CD14-positive monocyte (primary cell): ENCODE results near the gene LNPEP. TPM values are rescaled to one million over a fixed set of nuclear protein-coding genes. Genes with fewer than 3 reads are reported as not detected.

Experiments used
- DNase-seq, 3 donors: peaks; one replicate each; pipeline ENCODE4 v3.0.0-alpha.2; 2011 to 2022
- H2AFZ ChIP-seq: 2 replicates; pipeline ENCODE4 v1.6.0; 2012; ENCODE audit warnings: mild to moderate bottlenecking, low read depth, low read length, inconsistent platforms; ENCODE audit not compliant: insufficient read depth, poor library complexity, severe bottlenecking
- H3K27ac ChIP-seq, 2 donors: 1 replicate in 1 of 2; 2 replicates in 1 of 2; pipeline ENCODE4 v1.5.1; 2012 to 2013; ENCODE audit warnings: low read length in 2 of 2, control low read depth in 1 of 2, inconsistent platforms in 1 of 2, low read depth in 1 of 2, mild to moderate bottlenecking in 1 of 2
- H3K27me3 ChIP-seq, 2 donors: one replicate each; pipeline versions ENCODE4 v1.6.0 to v1.6.1; 2011 to 2013; ENCODE audit warnings: low read length in 2 of 2; ENCODE audit not compliant: control insufficient read depth in 2 of 2, insufficient read depth in 2 of 2
- H3K36me3 ChIP-seq, 2 donors: replicated peaks in 1 of 2; 1 replicate in 1 of 2; 2 replicates in 1 of 2; pipeline versions ENCODE4 v1.5.1 to v1.6.1; 2012 to 2013; ENCODE audit warnings: low read length in 2 of 2, control low read depth in 1 of 2, inconsistent platforms in 1 of 2, mild to moderate bottlenecking in 1 of 2; ENCODE audit not compliant: insufficient read depth in 2 of 2, control insufficient read depth in 1 of 2
- H3K4me1 ChIP-seq, 2 donors: 1 replicate in 1 of 2; 2 replicates in 1 of 2; pipeline versions ENCODE4 v1.5.1 to v1.6.1; 2012 to 2013; ENCODE audit warnings: low read length in 2 of 2, control low read depth in 1 of 2, inconsistent platforms in 1 of 2, mild to moderate bottlenecking in 1 of 2, moderate library complexity in 1 of 2; ENCODE audit not compliant: insufficient read depth in 2 of 2, control insufficient read depth in 1 of 2
- H3K4me2 ChIP-seq: replicated peaks from 2 replicates; pipeline ENCODE3; 2012; ENCODE audit warnings: low read length, moderate library complexity, mild to moderate bottlenecking; ENCODE audit not compliant: poor library complexity, severe bottlenecking; ENCODE audit errors: extremely low read depth
- H3K4me3 ChIP-seq, 3 experiments: fragments of 200-600 bp in 1 of 3; sonication (generic) in 1 of 3; replicated peaks in 1 of 3; 1 replicate in 2 of 3; 2 replicates in 1 of 3; pipeline ENCODE4 v1.5.1; 2011 to 2013; ENCODE audit warnings: low read length in 3 of 3, mild to moderate bottlenecking in 3 of 3, control low read depth in 2 of 3, low read depth in 2 of 3, inconsistent platforms in 1 of 3, moderate library complexity in 1 of 3
- H3K79me2 ChIP-seq: 2 replicates; pipeline ENCODE4 v1.6.0; 2012; ENCODE audit warnings: mild to moderate bottlenecking, control low read depth, inconsistent platforms, low read length, moderate library complexity; ENCODE audit not compliant: insufficient read depth
- H3K9ac ChIP-seq: 2 replicates; pipeline ENCODE4 v1.6.0; 2017; ENCODE audit warnings: low read length, mild to moderate bottlenecking; ENCODE audit not compliant: insufficient read depth, poor library complexity, severe bottlenecking
- H3K9me3 ChIP-seq, 2 donors: replicated peaks in 1 of 2; 1 replicate in 1 of 2; 2 replicates in 1 of 2; pipeline versions ENCODE4 v1.5.1 to v1.6.1; 2012 to 2013; ENCODE audit warnings: low read length in 2 of 2, control low read depth in 1 of 2; ENCODE audit not compliant: control insufficient read depth in 1 of 2, insufficient read depth in 1 of 2
- H4K20me1 ChIP-seq: 2 replicates; pipeline ENCODE4 v1.6.0; 2012; ENCODE audit warnings: mild to moderate bottlenecking, low read length, control low read depth, moderate library complexity; ENCODE audit not compliant: insufficient read depth
- H3K27ac Mint-ChIP-seq, 7 donors: one replicate each; pipeline ENCODE4 v1.8.0; 2020; ENCODE audit warnings: mild to moderate bottlenecking in 7 of 7, mixed read lengths in 7 of 7, moderate library complexity in 6 of 7, inconsistent platforms in 2 of 7
- H3K27me3 Mint-ChIP-seq, 3 donors: one replicate each; pipeline ENCODE4 v1.8.0; 2021 to 2022; ENCODE audit warnings: low read depth in 3 of 3, mild to moderate bottlenecking in 3 of 3, mixed read lengths in 3 of 3, moderate library complexity in 3 of 3, inconsistent platforms in 1 of 3
- H3K36me3 Mint-ChIP-seq, 2 donors: one replicate each; pipeline ENCODE4 v1.8.0; 2020; ENCODE audit warnings: mixed read lengths in 2 of 2, inconsistent platforms in 1 of 2, mild to moderate bottlenecking in 1 of 2
- H3K4me1 Mint-ChIP-seq: one replicate; pipeline ENCODE4 v1.8.0; 2020; ENCODE audit warnings: mild to moderate bottlenecking, mixed read lengths
- H3K4me3 Mint-ChIP-seq, 2 donors: one replicate each; pipeline ENCODE4 v1.8.0; 2020; ENCODE audit warnings: mild to moderate bottlenecking in 2 of 2, mixed read lengths in 2 of 2, moderate library complexity in 1 of 2
- H3K9me3 Mint-ChIP-seq, 7 donors: one replicate each; pipeline ENCODE4 v1.8.0; 2020 to 2022; ENCODE audit warnings: mixed read lengths in 7 of 7, mild to moderate bottlenecking in 6 of 7, moderate library complexity in 6 of 7, inconsistent platforms in 2 of 7
- CTCF ChIP-seq: fragments of 200-600 bp; IDR thresholded peaks from one replicate; pipeline ENCODE4 v1.8.0; 2022; ENCODE audit warnings: antibody characterized with exemption, mild to moderate bottlenecking
- WGBS: methylation state at CpG from one replicate; pipeline ENCODE4 v1.1.5; 2013; ENCODE audit warnings: missing lambda C conversion rate; ENCODE audit not compliant: insufficient coverage; 5-methylcytosine and 5-hydroxymethylcytosine counted together
- intact Hi-C, 2 donors: fragments of 100-400 bp; cut with micrococcal nuclease; formaldehyde crosslinking; loops; one replicate each; pipeline versions ENCODE4 v1.15.0 to v1.15.1; 2023
- polyA plus RNA-seq, 3 donors: library from polyadenylated mRNA; depleted of rRNA in 1 of 3; unstranded in 2 of 3; stranded (reverse) in 1 of 3; fragments of 300-500 nt in 2 of 3; fragments of >200 nt in 1 of 3; fragmentation: Illumina TruSeq in 2 of 3; gene quantifications; 1 replicate in 2 of 3; 2 replicates in 1 of 3; pipeline ENCODE4 v1.2.3, GENCODE V29; 2012 to 2021

The LNPEP gene
- polyA plus RNA-seq, 3 donors = 9.2 to 22.5 (median 14.5) TPM

- no peak for DNase-seq
- intact Hi-C loops = loop anchor here in 1 of 2 donors (10.0 kb wide), 1 partner anchor 165 kb away; no protein-coding TSS in a partner anchor
- Histone ChIP-seq H3K27me3 (no peaks in the 10 kb centered on the region), H3K9ac (no peak overlapping the region), H3K4me1 (no peaks in the 10 kb centered on the region), H3K4me3 (no peak overlapping the region), H3K4me2 (no peak overlapping the region), H3K27ac (no peak overlapping the region), H3K9me3 (no peaks in the 10 kb centered on the region), H2AFZ (no peak overlapping the region), H4K20me1 (no peaks in the 10 kb centered on the region), H3K36me3 (peaks cover 63 to 88% of the 10 kb centered on the region in 2 donors), H3K79me2 (no peaks in the 10 kb centered on the region)
- Mint-ChIP-seq H3K4me3 (no peak overlapping the region), H3K9me3 (no peaks in the 10 kb centered on the region), H3K36me3 (peaks cover 13 to 36% of the 10 kb centered on the region in 2 donors), H3K4me1 (peaks cover 3% of the 10 kb centered on the region), H3K27ac (no peak overlapping the region), H3K27me3 (peaks cover 0 to 3% (median 0%) of the 10 kb centered on the region in 3 donors)
- WGBS = no CpG with 5 or more reads among the region's 1 CpG
- TF ChIP-seq CTCF = no peak
These were observed 64.0 kb downstream of the LNPEP start for GRCh38 chr5:96999856-97000255.

- TF ChIP-seq CTCF = no peak
- H2AFZ ChIP-seq = no peak overlapping the region
- peaks cover 3% of the 10 kb centered on the region for H3K4me1 Mint-ChIP-seq
- H3K36me3 ChIP-seq = peaks cover 68 to 88% of the 10 kb centered on the region in 2 donors
- intact Hi-C loops = no loop called here
- no peaks in the 10 kb centered on the region for H3K27me3 ChIP-seq
- H3K27ac Mint-ChIP-seq = no peak overlapping the region
- no peak overlapping the region for H3K9ac ChIP-seq
- no peaks in the 10 kb centered on the region for H3K79me2 ChIP-seq
- no peaks in the 10 kb centered on the region for H3K4me1 ChIP-seq
- H3K4me2 ChIP-seq = no peak overlapping the region
- H3K4me3 ChIP-seq = no peak overlapping the region
- H3K27ac ChIP-seq = no peak overlapping the region
- no peak overlapping the region for H3K4me3 Mint-ChIP-seq
- no peaks in the 10 kb centered on the region for H3K9me3 ChIP-seq
- H3K9me3 Mint-ChIP-seq = no peaks in the 10 kb centered on the region
- WGBS = 83% methylated on average over 2 of the region's 3 CpGs
- H3K27me3 Mint-ChIP-seq = peaks cover 0 to 2% (median 0%) of the 10 kb centered on the region in 3 donors
- no peaks in the 10 kb centered on the region for H4K20me1 ChIP-seq
- peak in 1 of 3 donors; percentile 7 for DNase-seq
- peaks cover 7 to 32% of the 10 kb centered on the region in 2 donors for H3K36me3 Mint-ChIP-seq
These were observed 64.5 kb downstream of the LNPEP start for GRCh38 chr5:97000391-97000790.
